OCI-LY1 (cell line): Measurements from ENCODE around the gene NEDD4L.

Experiments used
- CTCF ChIP-seq: fragments of 200-600 bp; sonication (generic), shearing (Covaris generic); IDR thresholded peaks from 2 replicates; pipeline ENCODE4 v1.5.1; 2017; ENCODE audit warnings: mild to moderate bottlenecking, antibody characterized with exemption, low read length, moderate library complexity, mixed read lengths
- EZH2 ChIP-seq: fragments of 200-600 bp; sonication (generic), shearing (Covaris generic); IDR thresholded peaks from 2 replicates; pipeline ENCODE4 v1.8.0; 2017; ENCODE audit warnings: borderline replicate concordance, mixed run types, mild to moderate bottlenecking, antibody characterized with exemption, low read length, moderate library complexity, mixed read lengths

GRCh38 chr18:58361212-58361611, 317.2 kb downstream of the NEDD4L start:
- TF ChIP-seq CTCF (no peak), EZH2 (no peak)
